ENCODE results near the gene MYO7A. TPM values are rescaled to one million over a fixed set of nuclear protein-coding genes. Genes with fewer than 3 reads are reported as not detected.

The MYO7A gene
- polyA plus RNA-seq, 1 donor (not counting 4 experiments of a cell fraction or from before 2014, with no cell fraction given), result 0.75 TPM

DNA sequence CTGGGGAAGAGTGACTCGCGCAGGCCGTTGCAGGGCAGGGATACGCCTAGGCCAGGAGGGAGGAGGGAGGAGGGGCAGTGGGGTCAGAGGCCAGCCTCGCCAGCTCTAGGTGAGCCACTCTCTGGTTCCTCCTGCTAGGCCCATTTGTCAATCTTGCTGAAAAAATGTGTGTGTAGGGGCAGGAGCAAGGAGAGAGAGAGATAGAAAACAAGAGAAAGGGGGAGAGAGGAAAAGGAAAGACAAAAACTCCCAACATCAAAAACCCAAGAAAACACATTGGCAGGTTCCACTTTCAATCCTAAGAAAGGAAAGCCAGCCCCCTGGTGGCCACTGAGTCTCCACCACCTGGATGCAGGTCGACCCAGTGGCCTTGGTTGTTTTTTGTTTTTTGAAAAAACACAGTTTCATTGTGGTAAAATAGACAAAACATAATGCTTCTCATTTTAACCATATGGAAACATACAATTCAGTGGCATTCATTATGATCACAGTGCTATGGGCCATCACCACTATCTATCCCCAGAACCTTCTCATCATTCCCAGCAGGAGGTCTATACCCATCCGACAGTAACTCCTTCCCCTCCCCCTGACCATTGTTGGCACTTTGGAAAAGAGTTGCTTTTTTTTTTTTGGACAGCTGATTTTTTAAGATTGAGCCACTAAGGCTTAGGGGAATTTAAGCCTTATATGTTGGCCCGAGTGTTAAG is 14.5 kb upstream of the MYO7A start:
- no peak for FAIRE-seq
- no peaks in the 10 kb centered on the region for H3K4me1 ChIP-seq (ENCODE audit: control insufficient read depth, extremely low read depth, insufficient read depth, low read length)
- H3K36me3 ChIP-seq (ENCODE audit: control insufficient read depth in 2 of 2, extremely low read depth in 1 of 2, insufficient read depth in 2 of 2, low read length in 2 of 2), result no peaks in the 10 kb centered on the region

GRCh38 chr11:77114089-77114463 is 14.0 kb upstream of the MYO7A start:
- Histone ChIP-seq H3K9me1 (ENCODE audit: control insufficient read depth, extremely low read depth, insufficient read depth, low read length) (no peaks in the 10 kb centered on the region), H3K36me3 (ENCODE audit: control insufficient read depth in 2 of 2, extremely low read depth in 1 of 2, insufficient read depth in 2 of 2, low read length in 2 of 2) (no peaks in the 10 kb centered on the region), H3K79me2 (ENCODE audit: control insufficient read depth, insufficient read depth, low read length) (no peaks in the 10 kb centered on the region), H3K9me3 (ENCODE audit: control insufficient read depth, low read depth, low read length) (no peaks in the 10 kb centered on the region), H3K4me3 (ENCODE audit: control insufficient read depth in 2 of 3, extremely low read depth in 1 of 3, insufficient read depth in 2 of 3, low read depth in 1 of 3, low read length in 3 of 3) (no peak overlapping the region), H3K4me1 (ENCODE audit: control insufficient read depth, extremely low read depth, insufficient read depth, low read length) (no peaks in the 10 kb centered on the region), H3K4me2 (ENCODE audit: control insufficient read depth, extremely low read depth, insufficient read depth, low read depth, low read length) (no peak overlapping the region), H4K20me1 (ENCODE audit: control insufficient read depth, extremely low read depth, insufficient read depth, low read length) (no peaks in the 10 kb centered on the region), H3K27ac (ENCODE audit: control insufficient read depth, insufficient read depth, low read length) (no peak overlapping the region), H3K27me3 (ENCODE audit: control insufficient read depth, extremely low read depth, insufficient read depth, low read length) (no peaks in the 10 kb centered on the region), H3K9ac (ENCODE audit: control insufficient read depth, extremely low read depth, insufficient read depth, low read length) (no peak overlapping the region), H2AFZ (ENCODE audit: control insufficient read depth, low read length) (no peak overlapping the region)
- TF ChIP-seq, protein P1, sequence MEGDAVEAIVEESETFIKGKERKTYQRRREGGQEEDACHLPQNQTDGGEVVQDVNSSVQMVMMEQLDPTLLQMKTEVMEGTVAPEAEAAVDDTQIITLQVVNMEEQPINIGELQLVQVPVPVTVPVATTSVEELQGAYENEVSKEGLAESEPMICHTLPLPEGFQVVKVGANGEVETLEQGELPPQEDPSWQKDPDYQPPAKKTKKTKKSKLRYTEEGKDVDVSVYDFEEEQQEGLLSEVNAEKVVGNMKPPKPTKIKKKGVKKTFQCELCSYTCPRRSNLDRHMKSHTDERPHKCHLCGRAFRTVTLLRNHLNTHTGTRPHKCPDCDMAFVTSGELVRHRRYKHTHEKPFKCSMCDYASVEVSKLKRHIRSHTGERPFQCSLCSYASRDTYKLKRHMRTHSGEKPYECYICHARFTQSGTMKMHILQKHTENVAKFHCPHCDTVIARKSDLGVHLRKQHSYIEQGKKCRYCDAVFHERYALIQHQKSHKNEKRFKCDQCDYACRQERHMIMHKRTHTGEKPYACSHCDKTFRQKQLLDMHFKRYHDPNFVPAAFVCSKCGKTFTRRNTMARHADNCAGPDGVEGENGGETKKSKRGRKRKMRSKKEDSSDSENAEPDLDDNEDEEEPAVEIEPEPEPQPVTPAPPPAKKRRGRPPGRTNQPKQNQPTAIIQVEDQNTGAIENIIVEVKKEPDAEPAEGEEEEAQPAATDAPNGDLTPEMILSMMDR (optimal IDR thresholded peaks at IDR 0.05 in 1 of 3, IDR thresholded peaks at IDR 0.05 in 1 of 3, conservative IDR thresholded peaks at IDR 0.05 in 1 of 3; ENCODE audit: extremely low read depth in 1 of 3, insufficient read depth in 2 of 3, low read length in 3 of 3), result no peak
- no peak for TF ChIP-seq EZH2 (IDR thresholded peaks at IDR 0.05; ENCODE audit: low read length)
- no peak for FAIRE-seq
- DNase-seq (ENCODE audit: low read depth, low spot score), result no peak
- dilution Hi-C loops (cut with MboI; ENCODE audit: extremely low pct_ligation_motif_present, low sequenced_read_pairs), result no loop called here

More for the DNA sequence above, 14.5 kb upstream of the MYO7A start:
- no peak overlapping the region for H2AFZ ChIP-seq (ENCODE audit: control insufficient read depth, low read length)
- DNase-seq (ENCODE audit: low read depth, low spot score), result no peak
- no peaks in the 10 kb centered on the region for H3K79me2 ChIP-seq (ENCODE audit: control insufficient read depth, insufficient read depth, low read length)
- H3K9me3 ChIP-seq (ENCODE audit: control insufficient read depth, low read depth, low read length), result no peaks in the 10 kb centered on the region
- dilution Hi-C loops (cut with MboI; ENCODE audit: extremely low pct_ligation_motif_present, low sequenced_read_pairs), result no loop called here
- H3K4me2 ChIP-seq (ENCODE audit: control insufficient read depth, extremely low read depth, insufficient read depth, low read depth, low read length), result no peak overlapping the region
- no peaks in the 10 kb centered on the region for H3K9me1 ChIP-seq (ENCODE audit: control insufficient read depth, extremely low read depth, insufficient read depth, low read length)
- H3K9ac ChIP-seq (ENCODE audit: control insufficient read depth, extremely low read depth, insufficient read depth, low read length), result no peak overlapping the region
- H3K4me3 ChIP-seq (ENCODE audit: control insufficient read depth in 2 of 3, extremely low read depth in 1 of 3, insufficient read depth in 2 of 3, low read depth in 1 of 3, low read length in 3 of 3), result no peak overlapping the region
- H3K27me3 ChIP-seq (ENCODE audit: control insufficient read depth, extremely low read depth, insufficient read depth, low read length), result no peaks in the 10 kb centered on the region
- no peak for TF ChIP-seq EZH2 (IDR thresholded peaks at IDR 0.05; ENCODE audit: low read length)
- TF ChIP-seq, protein P1 (optimal IDR thresholded peaks at IDR 0.05 in 1 of 3, IDR thresholded peaks at IDR 0.05 in 1 of 3, conservative IDR thresholded peaks at IDR 0.05 in 1 of 3; ENCODE audit: extremely low read depth in 1 of 3, insufficient read depth in 2 of 3, low read length in 3 of 3), result peak; percentile 44 to 68 (median 55)
- no peak overlapping the region for H3K27ac ChIP-seq (ENCODE audit: control insufficient read depth, insufficient read depth, low read length)
- H4K20me1 ChIP-seq (ENCODE audit: control insufficient read depth, extremely low read depth, insufficient read depth, low read length), result no peaks in the 10 kb centered on the region

Data from keratinocyte (primary cell).